Immature natural killer cell (primary cell): ENCODE measurements around the gene CERS2. TPM values are rescaled to one million over a fixed set of nuclear protein-coding genes. Genes with fewer than 3 reads are reported as not detected.
"Not testable (repeated sequence)": the region's sequence is repeated elsewhere in the genome, so short reads cannot be mapped to it uniquely, and the experiment has no call there.

Experiments used
- DNase-seq, 3 donors: peaks; one replicate each; pipeline ENCODE4 v3.0.0; 2022; ENCODE audit warnings: mixed read lengths in 1 of 3
- H3K27ac Mint-ChIP-seq, 6 donors: one replicate each; pipeline ENCODE4 v1.8.0; 2020; ENCODE audit warnings: mixed read lengths in 6 of 6, mild to moderate bottlenecking in 5 of 6, inconsistent platforms in 4 of 6, moderate library complexity in 3 of 6
- H3K27me3 Mint-ChIP-seq, 3 donors: one replicate each; pipeline ENCODE4 v1.8.0; 2020 to 2021; ENCODE audit warnings: low read depth in 3 of 3, mild to moderate bottlenecking in 3 of 3, mixed read lengths in 3 of 3, moderate library complexity in 3 of 3, inconsistent platforms in 1 of 3
- H3K36me3 Mint-ChIP-seq, 3 donors: one replicate each; pipeline ENCODE4 v1.8.0; 2020; ENCODE audit warnings: mixed read lengths in 3 of 3, inconsistent platforms in 2 of 3, mild to moderate bottlenecking in 2 of 3
- H3K4me1 Mint-ChIP-seq, 2 donors: one replicate each; pipeline ENCODE4 v1.8.0; 2020; ENCODE audit warnings: inconsistent platforms in 2 of 2, mild to moderate bottlenecking in 2 of 2, mixed read lengths in 2 of 2, moderate library complexity in 1 of 2
- H3K4me3 Mint-ChIP-seq, 5 donors: one replicate each; pipeline ENCODE4 v1.8.0; 2020; ENCODE audit warnings: mild to moderate bottlenecking in 5 of 5, mixed read lengths in 5 of 5, inconsistent platforms in 3 of 5, moderate library complexity in 3 of 5
- H3K9me3 Mint-ChIP-seq, 6 donors: one replicate each; pipeline ENCODE4 v1.8.0; 2020; ENCODE audit warnings: mild to moderate bottlenecking in 6 of 6, mixed read lengths in 6 of 6, inconsistent platforms in 4 of 6, moderate library complexity in 3 of 6
- polyA plus RNA-seq, 3 donors: library from polyadenylated mRNA; unstranded; fragments of 300-500 nt; fragmentation: Illumina TruSeq; gene quantifications; one replicate each; pipeline ENCODE4 v1.2.3, GENCODE V29; 2021

Gene CERS2
- polyA plus RNA-seq, 3 donors from 2014 or later = 138 to 200 (median 168) TPM

- H3K27ac Mint-ChIP-seq = peak overlapping the region in 2 of 6 donors; percentile 38 to 46
- H3K4me1 Mint-ChIP-seq = no peaks in the 10 kb centered on the region
- peaks cover 0 to 3% (median 2%) of the 10 kb centered on the region in 3 donors for H3K27me3 Mint-ChIP-seq
- no peak overlapping the region for H3K4me3 Mint-ChIP-seq
- no peaks in the 10 kb centered on the region for H3K9me3 Mint-ChIP-seq
- peaks cover 34 to 53% (median 41%) of the 10 kb centered on the region in 3 donors for H3K36me3 Mint-ChIP-seq
- DNase-seq = no peak
These were observed 19.9 kb downstream of the CERS2 start for GRCh38 chr1:150954708-150955107.

- H3K4me3 Mint-ChIP-seq = no peak overlapping the region
- no peaks in the 10 kb centered on the region for H3K27me3 Mint-ChIP-seq
- H3K36me3 Mint-ChIP-seq = peaks cover 39 to 61% (median 42%) of the 10 kb centered on the region in 3 donors
- H3K4me1 Mint-ChIP-seq = no peaks in the 10 kb centered on the region
- H3K27ac Mint-ChIP-seq = peak overlapping the region in 3 of 6 donors; percentile 1 to 24 (median 9)
- H3K9me3 Mint-ChIP-seq = no peaks in the 10 kb centered on the region
- no peak for DNase-seq
These were observed 29.8 kb downstream of the CERS2 start for GRCh38 chr1:150944856-150945255.

GRCh38 chr1:150931773-150932172 lies 42.9 kb downstream of the CERS2 start:
- peak in 1 of 3 donors; percentile 9 for DNase-seq
- Mint-ChIP-seq H3K4me3 (no peak overlapping the region), H3K27ac (no peak overlapping the region), H3K9me3 (peaks cover 3 to 13% (median 8%) of the 10 kb centered on the region in 6 donors), H3K4me1 (peaks cover 11 to 37% of the 10 kb centered on the region in 2 donors), H3K27me3 (peaks cover 3 to 4% (median 3%) of the 10 kb centered on the region in 3 donors), H3K36me3 (peaks cover 48 to 57% (median 53%) of the 10 kb centered on the region in 3 donors)

GRCh38 chr1:150928775-150929174 lies 45.9 kb downstream of the CERS2 start:
- Mint-ChIP-seq H3K9me3 (peaks cover 3 to 13% (median 8%) of the 10 kb centered on the region in 6 donors), H3K4me1 (peaks cover 26 to 37% of the 10 kb centered on the region in 2 donors), H3K27me3 (peaks cover 8 to 13% (median 12%) of the 10 kb centered on the region in 3 donors), H3K36me3 (peaks cover 35 to 42% (median 37%) of the 10 kb centered on the region in 3 donors)
- not testable (repeated sequence) for H3K27ac Mint-ChIP-seq, DNase-seq, H3K4me3 Mint-ChIP-seq

- Mint-ChIP-seq H3K9me3 (peaks cover 3 to 13% (median 8%) of the 10 kb centered on the region in 6 donors), H3K27ac (peak overlapping the region in 5 of 6 donors; percentile 8 to 85 (median 47)), H3K4me1 (peaks cover 26 to 37% of the 10 kb centered on the region in 2 donors), H3K4me3 (peak overlapping the region in 3 of 5 donors; percentile 4 to 71 (median 51)), H3K36me3 (peaks cover 35 to 42% (median 37%) of the 10 kb centered on the region in 3 donors), H3K27me3 (peaks cover 8 to 13% (median 12%) of the 10 kb centered on the region in 3 donors)
- DNase-seq = no peak
These were observed 46.3 kb downstream of the CERS2 start for GRCh38 chr1:150928286-150928685.

GRCh38 chr1:150927624-150928023 lies 47.0 kb downstream of the CERS2 start:
- Mint-ChIP-seq H3K4me1 (peaks cover 26 to 35% of the 10 kb centered on the region in 2 donors), H3K27me3 (peaks cover 9 to 12% (median 12%) of the 10 kb centered on the region in 3 donors), H3K4me3 (peak overlapping the region; percentile 45 to 99 (median 97)), H3K9me3 (peaks cover 2 to 11% (median 7%) of the 10 kb centered on the region in 6 donors), H3K27ac (peak overlapping the region; percentile 23 to 99 (median 77)), H3K36me3 (peaks cover 32 to 38% (median 34%) of the 10 kb centered on the region in 3 donors)
- DNase-seq = no peak

- Mint-ChIP-seq H3K36me3 (peaks cover 20 to 26% (median 23%) of the 10 kb centered on the region in 3 donors), H3K4me3 (peak within 1 kb of the TSS; percentile 95 to 99 (median 97)), H3K27me3 (peaks cover 8 to 10% (median 9%) of the 10 kb centered on the region in 3 donors), H3K4me1 (peaks cover 29 to 37% of the 10 kb centered on the region in 2 donors), H3K27ac (peak within 1 kb of the TSS; percentile 92 to 99 (median 98)), H3K9me3 (peaks cover 0 to 1% (median 0%) of the 10 kb centered on the region in 6 donors)
- DNase-seq = peak; percentile 95 to 96 (median 96)
These were observed 48.4 kb downstream of the CERS2 start, which contains the start of gene SETDB1 for GRCh38 chr1:150926097-150926741. TSS of gene SETDB1 (plus strand) at chr1:150926363. CDS start at chr1:150927715, 1,352 bp downstream.

- H3K27ac Mint-ChIP-seq = peak overlapping the region in 4 of 6 donors; percentile 23 to 99 (median 74)
- no peak for DNase-seq
- no peaks in the 10 kb centered on the region for H3K9me3 Mint-ChIP-seq
- H3K4me3 Mint-ChIP-seq = peak overlapping the region; percentile 95 to 99 (median 97)
- peaks cover 13 to 17% (median 17%) of the 10 kb centered on the region in 3 donors for H3K36me3 Mint-ChIP-seq
- H3K27me3 Mint-ChIP-seq = peaks cover 9 to 10% (median 10%) of the 10 kb centered on the region in 3 donors
- H3K4me1 Mint-ChIP-seq = peaks cover 29 to 37% of the 10 kb centered on the region in 2 donors
These were observed 49.6 kb downstream of the CERS2 start for GRCh38 chr1:150925080-150925479.

GRCh38 chr1:150922519-150922975 lies 52.1 kb downstream of the CERS2 start:
- no peaks in the 10 kb centered on the region for H3K9me3 Mint-ChIP-seq
- no peak overlapping the region for H3K4me3 Mint-ChIP-seq
- peaks cover 9 to 13% (median 11%) of the 10 kb centered on the region in 3 donors for H3K27me3 Mint-ChIP-seq

GRCh38 chr1:150917387-150917786 lies 57.2 kb downstream of the CERS2 start:
- Mint-ChIP-seq H3K36me3 (no peaks in the 10 kb centered on the region), H3K27ac (no peak overlapping the region), H3K9me3 (no peaks in the 10 kb centered on the region), H3K4me1 (peaks cover under 1 to 3% of the 10 kb centered on the region in 2 donors), H3K4me3 (no peak overlapping the region), H3K27me3 (peaks cover 1 to 4% (median 2%) of the 10 kb centered on the region in 3 donors)
- no peak for DNase-seq

More at GRCh38 chr1:150922519-150922975, 52.1 kb downstream of the CERS2 start:
- Mint-ChIP-seq H3K27ac (peak overlapping the region in 1 of 6 donors; percentile 40), H3K36me3 (peaks cover 0 to 4% (median 0%) of the 10 kb centered on the region in 3 donors), H3K4me1 (peaks cover 25 to 28% of the 10 kb centered on the region in 2 donors)
- DNase-seq = peak; percentile 35 to 59 (median 49)

Other genes with a start within 250 kb of the CERS2 start
- gene CTSS, start 209.1 kb downstream of the CERS2 start, polyA plus RNA-seq = 100 to 1,000 TPM; 162 to 235 (median 177) TPM
- gene CTSK, start 166.6 kb downstream of the CERS2 start, polyA plus RNA-seq = 1 to 10 TPM in 1 of 3 donors, not detected in 2; 1.1 TPM
- gene ARNT, start 98.2 kb downstream of the CERS2 start, polyA plus RNA-seq = 10 to 100 TPM; 14.5 to 28.7 (median 17.6) TPM
- gene CTXND2, start 87.7 kb downstream of the CERS2 start, polyA plus RNA-seq = not detected
- gene SETDB1, start 48.5 kb downstream of the CERS2 start, polyA plus RNA-seq = 10 to 100 TPM; 11.7 to 20.9 (median 15.3) TPM
- not detected for gene ANXA9, start 7.5 kb upstream of the CERS2 start, polyA plus RNA-seq
- gene MINDY1, start 32.1 kb upstream of the CERS2 start, polyA plus RNA-seq = 1 to 10 TPM; 2.1 to 5.1 (median 3.6) TPM
- 10 to 100 TPM; 35.6 to 53.3 (median 40.1) TPM for gene PRUNE1, start 33.6 kb upstream of the CERS2 start, polyA plus RNA-seq
- under 1 TPM in 1 of 3 donors, not detected in 2; 0.18 TPM for gene BNIPL, start 61.8 kb upstream of the CERS2 start, polyA plus RNA-seq
- gene C1orf56, start 72.9 kb upstream of the CERS2 start, polyA plus RNA-seq = 1 to 10 TPM; 4.0 to 7.0 (median 4.3) TPM
- 100 to 1,000 TPM; 129 to 177 (median 150) TPM for gene CDC42SE1, start 84.8 kb upstream of the CERS2 start, polyA plus RNA-seq
- 1 to 10 TPM; 4.2 to 7.9 (median 6.0) TPM for gene MLLT11, start 85.6 kb upstream of the CERS2 start, polyA plus RNA-seq
- gene GABPB2, start 95.9 kb upstream of the CERS2 start, polyA plus RNA-seq = 10 to 100 TPM in 1 of 3 donors, 1 to 10 TPM in 2; 5.1 to 14.2 (median 5.7) TPM
- gene SEMA6C, start 171.8 kb upstream of the CERS2 start, polyA plus RNA-seq = 1 to 10 TPM in 1 of 3 donors, under 1 TPM in 2; 0.23 to 1.5 (median 0.54) TPM
- gene TNFAIP8L2, start 181.8 kb upstream of the CERS2 start, polyA plus RNA-seq = 10 to 100 TPM; 25.9 to 69.2 (median 32.0) TPM
- under 1 TPM in 1 of 3 donors, not detected in 2; 0.29 TPM for gene LYSMD1, start 191.1 kb upstream of the CERS2 start, polyA plus RNA-seq
- gene SCNM1, start 191.3 kb upstream of the CERS2 start, polyA plus RNA-seq = 100 to 1,000 TPM in 1 of 3 donors, 10 to 100 TPM in 2; 79.4 to 122 (median 96.4) TPM
- gene TMOD4, start 201.1 kb upstream of the CERS2 start, polyA plus RNA-seq = 1 to 10 TPM in 1 of 3 donors, not detected in 2; 1.3 TPM
- gene VPS72, start 215.4 kb upstream of the CERS2 start, polyA plus RNA-seq = 100 to 1,000 TPM in 1 of 3 donors, 10 to 100 TPM in 2; 68.7 to 102 (median 75.5) TPM
- gene PIP5K1A, start 223.7 kb upstream of the CERS2 start, polyA plus RNA-seq = 10 to 100 TPM; 13.6 to 20.1 (median 15.8) TPM